ENCODE measurements around the gene MYO16.

The MYO16 gene

DNA sequence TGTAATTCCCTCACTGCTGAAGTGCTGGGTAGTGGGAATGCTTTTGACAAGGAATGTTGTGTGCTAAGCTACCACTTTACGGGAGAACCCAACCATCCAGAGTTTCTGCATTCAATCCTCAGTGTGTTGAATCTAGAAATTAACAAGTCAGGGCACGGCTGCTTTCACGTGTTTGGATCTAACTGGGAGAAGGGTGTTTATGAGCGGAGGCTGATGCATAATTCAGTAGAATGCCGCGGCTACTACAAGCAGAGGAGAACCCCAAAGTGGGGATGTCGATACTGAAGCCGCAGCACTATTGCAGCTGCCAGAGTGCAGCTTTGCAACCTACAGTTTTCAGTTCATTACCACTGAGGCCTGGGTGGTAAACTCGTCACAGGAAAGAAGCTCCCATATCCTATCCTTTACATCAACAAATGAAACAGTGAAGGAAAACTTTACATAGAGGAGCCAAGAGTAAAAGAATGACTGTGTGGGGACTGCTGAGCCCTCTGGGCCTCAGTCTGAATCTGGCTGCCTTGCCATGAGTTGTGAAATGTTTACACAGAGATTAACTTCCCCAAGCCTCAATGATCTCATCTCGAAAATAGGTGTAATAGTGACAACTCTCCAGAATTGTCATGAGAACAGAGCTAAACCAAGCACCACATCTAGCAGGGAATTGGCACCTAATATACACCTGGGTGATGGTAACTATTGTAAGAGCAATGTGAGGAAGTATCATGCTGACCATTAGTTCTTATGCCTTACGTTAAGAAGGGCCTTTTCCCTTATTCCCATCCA is 531.7 kb downstream of the MYO16 start:
- no peak for DNase-seq

DNA sequence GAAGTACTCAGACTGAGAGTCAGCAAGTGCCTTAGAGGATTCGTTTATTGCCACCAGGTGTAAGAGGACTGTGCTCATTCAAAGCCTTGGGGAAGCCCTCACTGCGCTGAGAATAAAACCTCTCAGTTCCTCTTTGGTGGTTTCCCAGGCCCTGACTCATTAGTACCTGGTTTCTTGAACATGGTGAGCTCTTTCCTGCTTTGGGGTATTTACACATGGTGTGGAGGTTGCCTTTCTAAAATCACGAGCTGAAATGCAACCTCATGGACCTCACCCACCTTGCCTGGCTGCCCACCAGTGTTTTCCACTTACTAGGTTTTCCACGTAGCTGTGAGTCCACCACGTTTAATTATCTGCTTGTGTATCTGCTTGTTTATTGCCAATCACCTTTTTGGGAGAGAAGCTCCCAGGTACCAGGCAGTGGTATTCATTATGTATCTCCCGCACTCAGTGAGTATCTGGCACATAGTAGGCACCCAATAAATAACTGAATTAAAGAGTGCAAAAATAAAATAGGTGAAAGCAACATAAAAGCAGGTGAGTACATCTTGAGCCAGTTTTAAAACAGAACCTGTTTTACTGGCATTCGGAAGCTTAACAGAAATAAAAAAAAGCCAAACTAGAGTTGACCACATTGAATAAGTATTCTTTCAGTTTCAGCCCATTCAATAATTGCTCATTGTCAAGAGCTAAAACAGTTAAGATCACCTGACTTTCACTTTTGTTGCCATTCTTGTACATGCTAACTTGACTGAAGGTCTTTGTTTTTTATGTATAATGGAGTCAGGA is 533.0 kb downstream of the MYO16 start:
- DNase-seq, result peak; percentile 53 to 74

- no peak for DNase-seq
These were observed 533.6 kb downstream of the MYO16 start for GRCh38 chr13:109163037-109163379.

DNA sequence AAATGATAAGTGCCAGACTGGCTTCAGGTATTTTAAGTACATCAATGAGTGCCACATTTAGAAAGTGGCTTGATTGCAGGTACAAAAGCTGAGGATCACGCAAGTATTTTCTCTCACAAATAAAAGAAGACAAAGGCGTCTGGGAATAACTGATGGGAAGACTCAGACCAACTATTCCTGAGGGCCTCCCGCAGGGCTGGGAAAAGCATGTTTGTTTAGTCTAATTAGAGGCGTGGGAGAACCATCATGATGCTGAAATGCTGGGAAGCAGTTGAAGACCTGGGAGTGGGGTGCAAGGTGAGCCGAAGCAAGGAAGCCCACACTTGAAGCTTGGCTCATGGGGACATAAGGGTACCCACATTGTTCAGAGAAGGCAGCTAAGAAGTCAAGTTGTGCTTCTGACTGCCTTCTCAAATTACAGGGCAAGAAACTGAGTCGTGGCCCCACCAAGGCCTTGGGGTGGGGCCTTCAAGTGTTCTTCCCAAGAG is 536.0 kb downstream of the MYO16 start:
- no peak for DNase-seq

DNA sequence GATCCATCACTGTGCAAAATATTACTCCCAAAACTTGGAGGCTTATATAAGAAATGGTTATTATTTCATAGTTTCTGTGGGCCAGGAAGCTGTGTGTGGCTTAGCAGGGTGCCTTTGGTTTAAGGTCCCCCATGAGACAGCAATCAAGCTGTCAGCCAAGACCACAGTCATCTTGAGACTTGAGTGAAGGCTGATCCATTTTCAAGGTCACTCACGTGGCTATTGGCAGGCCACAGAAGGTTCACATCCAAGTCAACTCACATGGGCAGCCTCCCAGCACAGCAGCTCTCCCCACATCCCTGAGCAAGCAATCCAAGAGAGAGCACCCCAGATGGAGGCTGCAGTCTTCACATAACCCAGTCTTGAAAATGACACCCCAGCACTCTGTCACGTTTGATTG is 537.4 kb downstream of the MYO16 start:
- no peak for DNase-seq

GRCh38 chr13:109172136-109172535 is 542.7 kb downstream of the MYO16 start:
- DNase-seq, result no peak

GRCh38 chr13:109175666-109176065 is 546.3 kb downstream of the MYO16 start:
- DNase-seq, result no peak

DNA sequence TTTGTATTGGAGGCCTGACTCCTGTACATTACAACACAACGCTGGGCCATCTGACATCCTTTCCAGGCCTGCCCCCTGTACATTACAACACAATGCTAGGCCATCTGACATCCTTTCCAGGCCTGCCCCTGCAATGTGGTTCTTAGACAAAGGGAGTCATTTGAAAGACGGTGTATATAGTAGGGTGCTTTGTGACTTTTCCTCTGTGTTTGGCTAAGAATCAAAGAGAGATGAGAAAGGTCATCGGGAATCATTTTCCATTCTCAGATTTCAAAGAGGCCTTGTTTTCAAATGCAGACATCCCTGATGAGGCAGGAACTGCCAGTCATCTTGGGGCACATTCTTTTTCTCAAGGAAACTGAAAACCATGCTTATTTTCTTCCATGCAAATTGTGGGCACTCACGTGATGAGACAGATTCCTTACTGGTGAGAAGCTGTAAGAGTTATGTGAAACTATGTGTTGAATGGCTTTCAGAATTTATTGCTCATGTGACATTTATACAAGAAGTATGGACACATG is 551.6 kb downstream of the MYO16 start:
- no peak for DNase-seq

- no peak for DNase-seq
These were observed 553.5 kb downstream of the MYO16 start for GRCh38 chr13:109182777-109183465.

GRCh38 chr13:109191413-109191812 is 562.0 kb downstream of the MYO16 start:
- no peak for DNase-seq

DNA sequence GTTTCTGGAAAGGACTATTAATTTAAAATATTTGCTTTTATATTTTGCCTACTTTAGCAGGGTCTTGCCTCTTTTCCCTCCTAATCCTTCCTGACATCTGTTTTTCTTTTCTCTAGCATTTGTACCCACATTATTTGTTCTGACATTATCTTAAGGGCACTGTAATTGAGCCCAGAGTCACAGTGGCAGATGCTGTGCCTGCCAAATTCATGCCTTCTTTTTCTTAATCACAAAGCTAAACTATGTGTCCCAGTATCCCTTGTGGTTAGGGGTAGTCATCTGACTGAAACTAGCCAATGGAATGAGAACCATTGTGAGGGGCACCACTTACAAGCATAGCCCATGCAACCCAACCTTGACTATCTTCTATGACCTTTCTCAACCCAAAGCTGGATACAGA is 562.9 kb downstream of the MYO16 start:
- no peak for DNase-seq

- peak; percentile 11 to 21 for DNase-seq
These were observed 567.5 kb downstream of the MYO16 start for GRCh38 chr13:109196948-109197347.

GRCh38 chr13:109198585-109198984 is 569.2 kb downstream of the MYO16 start:
- no peak for DNase-seq

- DNase-seq, result no peak
These were observed 569.9 kb downstream of the MYO16 start for GRCh38 chr13:109199280-109199679.

- DNase-seq, result no peak
These were observed 571.1 kb downstream of the MYO16 start for GRCh38 chr13:109200556-109200955.

GRCh38 chr13:109203587-109203986 is 574.2 kb downstream of the MYO16 start:
- no peak for DNase-seq

- DNase-seq, result no peak
These were observed 574.8 kb downstream of the MYO16 start for GRCh38 chr13:109204252-109204651.

DNA sequence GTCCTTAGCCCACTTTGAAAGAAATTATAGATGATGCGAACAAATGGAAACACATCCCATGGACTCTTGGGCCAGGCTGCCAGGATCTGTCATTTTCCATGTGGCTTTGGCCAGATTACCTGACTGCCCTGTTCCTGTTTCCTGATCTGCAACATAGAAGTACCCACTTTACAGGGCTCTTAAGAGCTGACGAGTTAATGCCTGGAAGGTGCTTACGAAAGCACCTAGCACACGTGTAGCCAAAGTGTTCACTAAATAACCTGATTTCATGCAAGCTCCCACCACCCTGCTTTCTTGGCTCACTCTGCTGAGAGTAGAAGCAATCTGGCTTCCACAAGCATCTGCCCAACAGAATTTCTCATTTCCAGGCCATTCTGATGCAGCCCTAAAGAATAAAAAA is 575.2 kb downstream of the MYO16 start:
- no peak for DNase-seq

DNA sequence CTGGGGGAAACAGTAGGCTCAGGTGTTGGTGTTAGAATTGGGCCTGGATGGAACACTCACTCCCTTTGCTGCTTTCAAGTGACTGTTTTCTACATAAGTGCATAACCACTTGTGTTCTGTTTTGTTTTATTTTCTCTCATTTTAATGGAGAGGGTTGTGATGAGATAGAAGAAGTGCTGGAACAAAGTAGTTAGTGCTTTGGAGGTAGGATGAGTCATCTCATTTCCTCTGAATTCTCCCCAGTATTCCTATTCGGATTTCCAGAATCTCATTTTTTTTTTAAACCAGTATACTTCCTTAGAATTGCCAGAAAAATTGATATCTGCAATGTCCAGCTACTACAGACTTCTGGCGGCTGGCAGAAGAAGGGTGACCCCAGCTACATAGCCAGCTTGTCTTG is 575.9 kb downstream of the MYO16 start:
- DNase-seq, result no peak

- DNase-seq, result no peak
These were observed 577.2 kb downstream of the MYO16 start for GRCh38 chr13:109206616-109207015.

DNA sequence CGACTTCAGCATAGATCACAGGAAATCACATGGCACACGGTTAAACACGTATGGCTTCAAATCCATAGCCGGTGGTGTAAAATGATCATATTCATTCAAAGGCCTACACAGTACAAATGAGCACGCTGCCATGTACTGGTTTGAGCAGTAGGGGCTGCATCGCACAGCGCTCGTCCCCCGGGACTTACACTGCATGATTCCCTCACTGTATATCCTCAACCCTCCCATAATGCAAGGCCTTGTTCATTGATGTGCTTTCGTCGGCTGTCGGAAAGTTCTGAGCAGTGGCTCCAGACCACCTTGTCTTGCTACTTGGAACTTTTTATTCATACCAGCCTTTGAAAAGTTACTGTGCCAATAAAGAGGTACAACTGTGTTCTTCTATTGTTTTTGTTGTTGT is 578.2 kb downstream of the MYO16 start:
- DNase-seq, result no peak

DNA sequence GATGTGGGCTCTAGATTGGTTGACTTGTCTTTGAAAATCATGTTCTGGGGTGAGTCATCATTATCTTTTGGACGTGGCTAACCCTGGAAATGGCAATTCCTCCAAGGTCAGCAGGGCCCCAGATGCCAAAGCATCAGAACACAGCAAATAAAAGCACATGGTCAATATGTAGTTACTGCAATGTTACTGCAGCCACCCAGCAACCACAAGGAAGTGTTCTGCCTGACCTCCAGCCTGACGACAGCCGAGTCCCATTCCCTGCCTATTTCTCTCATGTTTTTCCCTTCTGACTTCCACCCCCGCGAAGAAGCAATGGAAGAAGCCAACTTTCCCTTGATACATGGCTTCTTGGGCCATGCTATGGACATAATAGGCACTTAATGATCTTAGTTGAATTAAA is 579.1 kb downstream of the MYO16 start:
- no peak for DNase-seq

- no peak for DNase-seq
These were observed 580.1 kb downstream of the MYO16 start for GRCh38 chr13:109209526-109209925.
